ENCODE results near the gene RIPOR2.

RIPOR2 gene

GRCh38 chr6:24840187-24840586, 95.6 kb downstream of the RIPOR2 start:
- DNase-seq (ENCODE audit: low spot score), result no peak
- ChIA-PET CTCF (no interaction called here), POLR2A (ENCODE audit: low non-redundant PET) (interaction anchor here (0.7 kb wide), 1 partner anchor 65 kb away, joined by 9 read pairs; no protein-coding TSS in a partner anchor)
- no peak overlapping the region for H3K27ac ChIP-seq
- TF ChIP-seq CTCF (conservative IDR thresholded peaks at IDR 0.05; ENCODE audit: low read depth), result no peak

GRCh38 chr6:24838994-24839393, 96.8 kb downstream of the RIPOR2 start:
- POLR2A ChIA-PET (ENCODE audit: low non-redundant PET), result no interaction called here
- CTCF ChIA-PET, result no interaction called here
- DNase-seq (ENCODE audit: low spot score), result no peak
- H3K27ac ChIP-seq, result no peak overlapping the region
- no peak for TF ChIP-seq CTCF (conservative IDR thresholded peaks at IDR 0.05; ENCODE audit: low read depth)

GRCh38 chr6:24838081-24838480, 97.7 kb downstream of the RIPOR2 start:
- TF ChIP-seq CTCF (conservative IDR thresholded peaks at IDR 0.05; ENCODE audit: low read depth), result no peak
- CTCF ChIA-PET, result no interaction called here
- POLR2A ChIA-PET (ENCODE audit: low non-redundant PET), result no interaction called here
- no peak overlapping the region for H3K27ac ChIP-seq
- no peak for DNase-seq (ENCODE audit: low spot score)

GRCh38 chr6:24836109-24836508, 99.7 kb downstream of the RIPOR2 start:
- ChIA-PET POLR2A (ENCODE audit: low non-redundant PET) (no interaction called here), CTCF (no interaction called here)
- no peak overlapping the region for H3K27ac ChIP-seq
- DNase-seq (ENCODE audit: low spot score), result no peak
- TF ChIP-seq CTCF (conservative IDR thresholded peaks at IDR 0.05; ENCODE audit: low read depth), result no peak

- DNase-seq (ENCODE audit: low spot score), result no peak
- no peak for TF ChIP-seq CTCF (conservative IDR thresholded peaks at IDR 0.05; ENCODE audit: low read depth)
- H3K27ac ChIP-seq, result no peak overlapping the region
- POLR2A ChIA-PET (ENCODE audit: low non-redundant PET), result no interaction called here
- CTCF ChIA-PET, result no interaction called here
Observed at GRCh38 chr6:24833711-24834386, 101.9 kb downstream of the RIPOR2 start.

- no peak for DNase-seq (ENCODE audit: low spot score)
- no peak for TF ChIP-seq CTCF (conservative IDR thresholded peaks at IDR 0.05; ENCODE audit: low read depth)
- H3K27ac ChIP-seq, result no peak overlapping the region
- ChIA-PET POLR2A (ENCODE audit: low non-redundant PET) (no interaction called here), CTCF (no interaction called here)
Observed at GRCh38 chr6:24832794-24833193, 103.0 kb downstream of the RIPOR2 start.
